RPMI7951 (cell line): ENCODE data around the gene GRIPAP1. TPM values are rescaled to one million over a fixed set of nuclear protein-coding genes. Genes with fewer than 3 reads are reported as not detected.

ENCODE experiments used
- DNase-seq: peaks from one replicate; pipeline ENCODE4 v3.0.0-alpha.2; 2012; ENCODE audit warnings: low read depth
- total RNA-seq: library from RNA; depleted of rRNA; stranded (reverse); fragments of >200 nt; shearing (Covaris generic); gene quantifications from 2 replicates; pipeline ENCODE4 v1.2.3, GENCODE V29; 2014

The GRIPAP1 gene
- total RNA-seq, 1 experiment from 2014 or later = 17.7 TPM

GRCh38 chrX:48961585-48962091 is 40.4 kb downstream of the GRIPAP1 start:
- no peak for DNase-seq

- no peak for DNase-seq
Measured at GRCh38 chrX:48960291-48960690, 41.8 kb downstream of the GRIPAP1 start.

GRCh38 chrX:48958635-48959094 is 43.4 kb downstream of the GRIPAP1 start:
- DNase-seq = peak; percentile 73

GRCh38 chrX:48957827-48958634 is 44.0 kb downstream of the GRIPAP1 start:
- DNase-seq = peak; percentile 99

GRCh38 chrX:48957477-48957826 is 44.6 kb downstream of the GRIPAP1 start, which contains the start of gene OTUD5:
Gene OTUD5 (minus strand): TSS chrX:48957607. CDS start chrX:48957570, 37 bp downstream.
- DNase-seq = no peak

GRCh38 chrX:48956728-48957414 is 45.2 kb downstream of the GRIPAP1 start:
- peak; percentile 16 for DNase-seq

- DNase-seq = no peak
Measured at GRCh38 chrX:48948589-48948988, 53.5 kb downstream of the GRIPAP1 start.

GRCh38 chrX:48945517-48946348 is 56.3 kb downstream of the GRIPAP1 start:
- DNase-seq = peak; percentile 50

- DNase-seq = no peak
Measured at GRCh38 chrX:48942895-48943294, 59.2 kb downstream of the GRIPAP1 start.

- DNase-seq = no peak
Measured at GRCh38 chrX:48940404-48940955, 61.6 kb downstream of the GRIPAP1 start.

GRCh38 chrX:48939524-48940228 is 62.4 kb downstream of the GRIPAP1 start:
- DNase-seq = no peak

GRCh38 chrX:48938721-48939425 is 63.2 kb downstream of the GRIPAP1 start:
- no peak for DNase-seq

GRCh38 chrX:48937054-48937907 is 64.8 kb downstream of the GRIPAP1 start:
- DNase-seq = peak; percentile 10

- DNase-seq = no peak
Measured at GRCh38 chrX:48936429-48937053, 65.5 kb downstream of the GRIPAP1 start.

- DNase-seq = no peak
Measured at GRCh38 chrX:48935301-48935670, 66.8 kb downstream of the GRIPAP1 start.

- no peak for DNase-seq
Measured at GRCh38 chrX:48934581-48935300, 67.3 kb downstream of the GRIPAP1 start.

GRCh38 chrX:48933757-48934156 is 68.3 kb downstream of the GRIPAP1 start:
- no peak for DNase-seq

- no peak for DNase-seq
Measured at GRCh38 chrX:48927736-48928382, 74.2 kb downstream of the GRIPAP1 start.
